IPS-15b (cell line): ENCODE data around the gene LRRC52.

Experiments used
- H3K27me3 ChIP-seq: one replicate; pipeline ENCODE4 v1.6.1; 2013; ENCODE audit warnings: low read length; ENCODE audit not compliant: control insufficient read depth, insufficient read depth
- H3K36me3 ChIP-seq: one replicate; pipeline ENCODE4 v1.6.1; 2013; ENCODE audit warnings: low read length; ENCODE audit not compliant: control insufficient read depth, insufficient read depth
- H3K4me1 ChIP-seq: one replicate; pipeline ENCODE4 v1.6.1; 2013; ENCODE audit warnings: mild to moderate bottlenecking, low read length; ENCODE audit not compliant: control insufficient read depth, insufficient read depth
- H3K4me3 ChIP-seq: one replicate; pipeline ENCODE4 v1.5.1; 2013; ENCODE audit warnings: low read depth, low read length
- H3K9ac ChIP-seq: one replicate; pipeline ENCODE4 v1.6.1; 2013; ENCODE audit warnings: low read depth, mild to moderate bottlenecking, low read length
- H3K9me3 ChIP-seq: one replicate; pipeline ENCODE4 v1.6.1; 2013; ENCODE audit warnings: mild to moderate bottlenecking, low read length; ENCODE audit not compliant: control insufficient read depth, insufficient read depth

Gene LRRC52

DNA sequence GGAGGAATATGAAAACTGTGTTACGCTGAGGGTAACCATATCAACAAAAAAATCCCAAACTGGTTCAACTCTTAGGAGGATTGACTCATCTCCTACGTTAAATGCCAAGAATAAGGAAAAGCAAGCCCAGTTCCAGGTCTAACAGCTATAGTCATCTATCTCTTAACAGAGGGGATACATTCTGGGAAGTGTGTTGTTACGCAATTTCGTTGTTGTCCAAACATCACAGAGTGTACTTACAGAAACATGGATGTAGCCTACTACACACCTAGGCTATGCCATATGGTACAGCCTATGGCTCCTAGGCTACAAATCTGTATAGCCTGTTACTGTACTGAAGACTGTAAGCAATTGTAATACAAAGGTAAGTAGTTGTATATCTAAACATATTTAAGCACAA is 23.2 kb upstream of the LRRC52 start:
- no peaks in the 10 kb centered on the region for H3K36me3 ChIP-seq
- H3K9ac ChIP-seq, result no peak overlapping the region
- no peaks in the 10 kb centered on the region for H3K9me3 ChIP-seq

DNA sequence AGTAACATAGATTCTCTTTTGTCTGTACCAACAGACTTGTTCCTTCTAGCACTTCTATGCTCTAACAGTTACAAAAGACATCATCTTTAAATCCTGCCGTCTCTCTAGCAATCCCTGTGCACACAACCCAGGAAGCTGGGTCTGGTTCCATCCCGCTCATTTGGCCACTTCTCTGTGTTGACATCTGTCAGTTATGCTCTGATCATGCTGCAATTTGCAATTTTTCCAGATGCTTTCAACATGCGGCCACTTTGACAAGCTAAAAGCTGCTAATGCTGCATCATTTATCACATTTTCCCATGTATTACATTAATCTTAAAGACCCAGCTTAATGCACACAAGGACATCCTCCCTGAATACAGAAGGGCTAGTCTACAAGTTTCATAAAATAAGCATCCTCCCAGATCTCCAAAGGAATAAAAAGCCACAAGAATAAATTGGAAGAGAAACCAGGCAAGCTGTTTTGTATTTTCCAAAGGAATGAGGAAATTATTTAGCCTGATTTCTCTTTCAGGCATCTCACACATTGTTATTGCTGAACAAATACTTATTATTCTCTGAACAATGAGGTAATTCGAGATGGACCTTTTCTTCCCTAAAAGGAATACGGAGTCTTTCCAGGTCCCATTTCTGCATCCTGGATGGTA is 19.0 kb upstream of the LRRC52 start:
- Histone ChIP-seq H3K4me3 (no peak overlapping the region), H3K27me3 (no peaks in the 10 kb centered on the region), H3K9ac (no peak overlapping the region), H3K36me3 (no peaks in the 10 kb centered on the region), H3K9me3 (no peaks in the 10 kb centered on the region), H3K4me1 (no peaks in the 10 kb centered on the region)

More for the DNA sequence above, 23.2 kb upstream of the LRRC52 start:
- Histone ChIP-seq H3K27me3 (no peaks in the 10 kb centered on the region), H3K4me1 (no peaks in the 10 kb centered on the region), H3K4me3 (no peak overlapping the region)

DNA sequence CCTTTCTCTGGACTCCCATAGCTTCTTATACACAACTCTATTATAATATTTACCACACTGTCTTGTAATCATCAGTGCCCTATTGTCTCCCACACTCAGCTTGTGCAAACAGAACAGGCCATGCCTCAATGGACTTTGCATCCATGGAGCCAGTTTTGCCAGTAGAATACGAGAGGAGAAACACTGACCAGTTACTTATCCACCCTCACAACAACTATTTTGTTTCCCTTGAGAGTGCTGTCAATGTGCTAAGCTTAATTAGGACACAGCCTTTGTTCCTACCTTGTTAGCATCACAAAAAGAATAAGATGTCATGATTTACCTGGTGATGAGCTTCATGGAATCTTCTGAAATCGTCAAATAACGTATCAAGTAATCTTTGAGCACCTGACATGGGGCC is 18.1 kb upstream of the LRRC52 start:
- Histone ChIP-seq H3K9ac (no peak overlapping the region), H3K27me3 (no peaks in the 10 kb centered on the region), H3K9me3 (no peaks in the 10 kb centered on the region), H3K4me1 (no peaks in the 10 kb centered on the region), H3K36me3 (no peaks in the 10 kb centered on the region), H3K4me3 (no peak overlapping the region)

DNA sequence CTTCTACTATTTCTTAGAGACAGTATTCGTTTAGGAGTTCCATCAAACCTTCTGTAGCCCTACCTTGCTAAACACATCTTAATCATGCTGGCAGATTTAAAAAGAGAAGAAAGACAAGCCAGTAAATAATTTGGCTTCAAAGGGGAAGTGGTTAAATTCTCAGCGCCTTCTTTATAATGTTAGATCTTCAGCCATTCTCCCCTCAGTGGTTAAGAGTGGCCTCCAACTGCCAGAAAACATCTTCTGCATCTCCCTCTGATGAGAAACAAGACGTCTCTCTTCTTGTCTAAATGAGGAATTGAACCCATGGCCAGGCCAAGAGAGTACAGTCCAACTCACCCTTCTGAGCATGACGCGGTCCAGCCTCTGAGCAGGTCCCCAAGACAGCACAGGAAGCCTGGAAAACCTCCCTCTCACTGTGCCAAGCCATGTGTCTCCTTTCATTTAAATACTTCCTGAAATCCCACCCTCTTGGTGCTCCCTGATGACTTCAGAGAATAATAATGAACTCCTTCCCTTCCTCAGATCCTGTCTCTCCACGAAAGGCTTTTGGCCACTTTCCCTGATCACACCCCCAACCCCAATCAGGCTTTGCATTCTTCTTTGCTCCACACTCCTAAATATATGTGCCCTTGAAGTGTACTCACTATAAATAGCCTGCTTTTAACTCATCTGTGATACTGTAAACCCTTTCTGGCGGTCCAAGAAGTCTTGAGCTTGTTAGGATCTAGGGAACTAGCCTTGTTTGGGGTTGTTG is 16.4 kb upstream of the LRRC52 start:
- Histone ChIP-seq H3K36me3 (no peaks in the 10 kb centered on the region), H3K4me1 (no peaks in the 10 kb centered on the region), H3K4me3 (no peak overlapping the region), H3K9me3 (no peaks in the 10 kb centered on the region), H3K9ac (no peak overlapping the region), H3K27me3 (no peaks in the 10 kb centered on the region)

DNA sequence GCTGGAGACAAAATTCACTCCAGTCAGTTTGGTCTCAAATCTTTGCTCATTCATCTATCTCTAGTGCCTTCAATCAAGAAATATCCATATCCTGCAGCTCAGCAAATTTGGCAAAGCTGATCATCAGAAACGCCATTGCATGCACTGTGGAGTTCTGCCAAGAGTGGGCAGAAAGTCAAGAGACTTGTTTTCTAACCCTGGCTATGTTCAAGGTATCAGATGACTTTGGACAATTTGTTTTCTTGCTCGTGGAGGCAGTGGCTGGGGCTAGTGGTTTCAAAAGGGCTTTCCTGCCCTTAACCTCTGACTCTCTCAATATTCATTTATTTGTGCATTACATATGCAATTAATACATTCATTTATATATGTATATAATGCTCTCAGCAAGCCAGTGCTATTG is 12.8 kb upstream of the LRRC52 start:
- no peaks in the 10 kb centered on the region for H3K27me3 ChIP-seq
- H3K9ac ChIP-seq, result no peak overlapping the region
- H3K4me3 ChIP-seq, result no peak overlapping the region
- no peaks in the 10 kb centered on the region for H3K4me1 ChIP-seq
- no peaks in the 10 kb centered on the region for H3K36me3 ChIP-seq
- H3K9me3 ChIP-seq, result no peaks in the 10 kb centered on the region

DNA sequence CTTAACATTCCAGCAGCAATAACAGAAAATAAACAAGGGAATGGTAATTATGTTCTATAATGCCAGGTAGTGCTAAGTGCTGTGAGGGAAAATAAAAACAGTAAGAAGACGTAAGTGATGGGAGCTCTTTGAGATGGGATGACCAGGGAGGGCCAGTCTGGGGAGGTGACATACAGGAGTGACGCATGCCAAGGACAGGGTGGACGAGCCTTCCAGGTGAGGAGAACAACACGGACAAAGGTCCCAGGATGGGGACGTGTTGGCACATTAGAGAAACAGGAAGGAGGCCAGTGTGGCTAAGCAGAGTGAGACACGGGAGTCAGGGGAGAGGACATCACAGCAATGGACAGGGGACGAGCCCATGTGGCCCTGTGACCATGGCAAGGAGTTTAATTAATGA is 11.7 kb upstream of the LRRC52 start:
- H3K27me3 ChIP-seq, result no peaks in the 10 kb centered on the region
- no peaks in the 10 kb centered on the region for H3K4me1 ChIP-seq
- H3K9ac ChIP-seq, result no peak overlapping the region
- no peaks in the 10 kb centered on the region for H3K36me3 ChIP-seq
- H3K9me3 ChIP-seq, result no peaks in the 10 kb centered on the region
- no peak overlapping the region for H3K4me3 ChIP-seq

DNA sequence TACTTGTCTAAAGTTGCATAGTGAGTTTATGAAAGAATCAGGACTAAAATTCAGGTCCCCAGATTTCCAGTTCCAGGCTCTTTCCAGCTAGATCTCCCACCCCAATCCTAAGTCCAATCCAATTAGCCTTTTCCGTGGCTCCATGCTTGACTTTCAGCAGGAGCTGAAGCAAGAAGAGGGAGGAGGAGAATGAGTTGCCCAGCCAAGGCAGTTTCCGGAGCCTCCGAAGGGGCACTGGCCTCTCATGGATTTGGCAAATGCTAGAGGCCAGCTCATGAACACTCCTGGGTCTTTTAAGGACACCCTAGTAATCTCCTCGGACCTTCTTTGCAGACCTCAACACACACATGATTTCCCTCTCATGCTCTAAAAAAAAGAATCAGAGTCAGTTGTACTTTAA is 10.5 kb upstream of the LRRC52 start:
- Histone ChIP-seq H3K9ac (no peak overlapping the region), H3K36me3 (no peaks in the 10 kb centered on the region), H3K9me3 (no peaks in the 10 kb centered on the region), H3K4me3 (no peak overlapping the region), H3K27me3 (no peaks in the 10 kb centered on the region), H3K4me1 (no peaks in the 10 kb centered on the region)

DNA sequence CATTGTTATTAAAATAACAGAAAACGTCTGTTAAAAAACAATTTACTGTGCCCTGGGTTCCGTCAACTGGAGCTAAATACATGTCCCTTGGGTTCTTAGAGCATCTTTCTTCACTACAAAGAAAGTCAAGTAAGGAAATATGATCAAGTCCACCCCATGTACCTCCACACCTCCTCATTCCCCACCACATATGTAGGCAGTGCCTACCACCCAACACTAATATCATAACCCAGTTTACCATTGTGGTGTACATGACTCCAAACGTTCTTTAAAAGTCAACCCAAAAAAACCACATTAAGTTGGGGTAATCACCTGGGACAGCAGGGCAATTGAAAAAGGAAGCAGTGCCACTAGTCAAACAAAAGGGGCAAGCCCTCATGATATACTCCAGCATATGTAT is 7.8 kb upstream of the LRRC52 start:
- H3K27me3 ChIP-seq, result no peaks in the 10 kb centered on the region
- no peaks in the 10 kb centered on the region for H3K4me1 ChIP-seq
- H3K4me3 ChIP-seq, result no peak overlapping the region
- H3K9me3 ChIP-seq, result no peaks in the 10 kb centered on the region
- no peak overlapping the region for H3K9ac ChIP-seq
- H3K36me3 ChIP-seq, result no peaks in the 10 kb centered on the region

DNA sequence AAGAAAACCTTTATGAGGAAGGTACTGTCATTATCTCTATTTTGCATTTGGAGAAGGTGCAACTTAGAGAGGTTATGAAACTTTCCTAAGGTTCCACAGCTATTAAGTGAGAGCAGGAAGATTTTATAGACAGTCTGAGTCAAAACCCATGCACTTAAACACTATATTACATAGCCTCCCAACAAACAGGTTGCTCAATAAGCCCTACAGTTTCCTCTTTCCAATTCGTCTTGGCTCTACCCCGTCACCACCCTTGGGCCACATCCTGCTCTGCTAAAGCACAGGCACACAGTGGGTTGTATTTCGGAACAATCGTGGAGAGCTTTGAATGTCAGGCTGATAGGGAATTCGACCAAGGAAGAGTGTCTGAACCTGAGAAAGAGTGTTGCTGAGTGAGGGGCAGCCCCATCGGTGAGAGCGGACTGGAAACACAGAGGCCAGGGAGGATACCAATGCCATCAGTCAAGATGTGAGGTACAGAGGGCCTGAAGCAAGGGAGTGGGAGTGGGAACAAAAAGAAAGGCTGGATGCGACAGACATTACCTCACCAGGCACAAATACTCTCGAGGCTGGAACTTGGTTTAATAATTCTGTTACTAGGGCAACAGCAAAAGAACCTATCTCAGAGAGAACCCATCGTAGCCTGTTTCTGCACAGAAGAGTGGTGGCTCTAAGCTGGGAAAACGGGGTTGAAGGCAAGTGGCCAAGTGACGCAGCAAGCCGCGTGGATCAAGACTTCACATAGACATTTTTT is 6.3 kb upstream of the LRRC52 start:
- Histone ChIP-seq H3K36me3 (no peaks in the 10 kb centered on the region), H3K4me1 (no peaks in the 10 kb centered on the region), H3K27me3 (no peaks in the 10 kb centered on the region), H3K4me3 (no peak overlapping the region), H3K9ac (no peak overlapping the region), H3K9me3 (no peaks in the 10 kb centered on the region)

DNA sequence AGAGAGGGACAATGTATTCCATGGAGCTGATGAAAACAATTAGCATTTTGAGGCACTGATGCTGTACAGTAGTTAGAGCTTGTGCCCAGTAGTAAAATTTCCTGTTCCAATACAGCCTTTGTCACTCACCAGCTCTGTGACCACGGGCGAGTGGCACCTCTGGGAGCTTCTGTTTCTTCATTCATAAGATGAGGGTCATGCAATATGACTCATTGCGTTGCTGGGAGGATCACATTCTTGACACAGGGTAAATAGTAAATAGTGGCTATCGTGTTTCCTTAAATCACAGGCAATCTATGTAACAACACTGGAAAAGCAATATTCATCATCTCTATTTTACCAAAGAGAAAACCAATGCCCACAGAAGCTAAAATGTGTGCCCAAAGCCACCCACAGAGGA is 4.5 kb upstream of the LRRC52 start:
- H3K36me3 ChIP-seq, result no peaks in the 10 kb centered on the region
- H3K4me1 ChIP-seq, result peaks cover 4% of the 10 kb centered on the region
- H3K9ac ChIP-seq, result no peak overlapping the region
- H3K4me3 ChIP-seq, result no peak overlapping the region
- H3K9me3 ChIP-seq, result no peaks in the 10 kb centered on the region
- H3K27me3 ChIP-seq, result peaks cover under 1% of the 10 kb centered on the region

DNA sequence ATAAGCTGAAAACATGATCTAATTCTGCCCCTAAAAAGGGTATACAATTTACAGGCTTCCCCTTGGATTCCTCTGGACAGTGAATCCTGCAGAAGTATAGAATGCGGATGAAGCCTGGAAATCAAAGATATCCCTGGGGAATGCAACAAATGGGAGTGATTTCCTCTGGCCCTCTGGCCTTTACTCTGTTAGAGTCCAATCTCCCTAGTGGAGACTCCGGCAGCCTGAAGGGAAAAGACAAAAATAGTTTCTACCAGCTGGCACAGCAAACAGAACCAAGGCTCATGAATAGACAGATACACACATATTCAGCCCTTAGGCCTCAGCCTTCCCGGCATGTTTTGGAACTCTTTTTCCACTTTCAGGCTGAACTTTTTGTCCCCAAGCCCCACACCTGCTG is 3.9 kb upstream of the LRRC52 start:
- H3K4me3 ChIP-seq, result no peak overlapping the region
- H3K9me3 ChIP-seq, result no peaks in the 10 kb centered on the region
- H3K36me3 ChIP-seq, result no peaks in the 10 kb centered on the region
- H3K9ac ChIP-seq, result no peak overlapping the region
- peaks cover 7% of the 10 kb centered on the region for H3K27me3 ChIP-seq
- peaks cover 4% of the 10 kb centered on the region for H3K4me1 ChIP-seq
